ENCODE measurements around the gene ADARB1. TPM values are rescaled to one million over a fixed set of nuclear protein-coding genes. Genes with fewer than 3 reads are reported as not detected.

Gene ADARB1
- total RNA-seq, 1 experiment from 2014 or later: 14.1 TPM

GRCh38 chr21:45029948-45030681 is 44.3 kb upstream of the ADARB1 start:
- Histone ChIP-seq H3K4me1 (ENCODE audit: insufficient read depth, low read length) (no peaks in the 10 kb centered on the region), H3K36me3 (ENCODE audit: low read depth, low read length) (no peaks in the 10 kb centered on the region), H4K20me1 (ENCODE audit: low read length) (no peaks in the 10 kb centered on the region), H2AFZ (ENCODE audit: low read length) (no peak overlapping the region), H3F3A (ENCODE audit: low read length, unreplicated experiment) (no peaks in the 10 kb centered on the region), H3K4me3 (ENCODE audit: low read length) (no peak overlapping the region), H3K27me3 (ENCODE audit: low read length) (no peaks in the 10 kb centered on the region), H3K79me2 (ENCODE audit: low read length) (no peaks in the 10 kb centered on the region), H3K9me3 (ENCODE audit: low read length) (no peaks in the 10 kb centered on the region), H3K27ac (ENCODE audit: low read length) (no peak overlapping the region), H3K9ac (ENCODE audit: low read length) (no peak overlapping the region), H3K4me2 (ENCODE audit: low read length) (no peak overlapping the region), H3K9me2 (replicated peaks; ENCODE audit: low read length) (no peaks in the 10 kb centered on the region)
- TF ChIP-seq EZH2 (IDR thresholded peaks at IDR 0.05; ENCODE audit: low read length, unreplicated experiment) (no peak), CTCF (conservative IDR thresholded peaks at IDR 0.05; ENCODE audit: low read depth, low read length) (no peak), EZH2phosphoT487 (IDR thresholded peaks at IDR 0.05; ENCODE audit: borderline replicate concordance, low read length) (no peak)
- ATAC-seq (no peak), DNase-seq (no peak)
- BruUV-seq (replicated peaks): no TSS peak
- CTCF ChIA-PET: interaction anchor here (0.6 kb wide), 1 partner anchor 34 kb away, joined by 3 read pairs; no protein-coding TSS in a partner anchor
- POLR2A ChIA-PET (ENCODE audit: unreplicated experiment): no interaction called here
- intact Hi-C loops (cut with micrococcal nuclease): no loop called here

GRCh38 chr21:45030682-45031570 is 43.5 kb upstream of the ADARB1 start:
- H3K4me2 ChIP-seq (ENCODE audit: low read length): no peak overlapping the region
- no peak overlapping the region for H2AFZ ChIP-seq (ENCODE audit: low read length)
- ATAC-seq: no peak

More at GRCh38 chr21:45030682-45031570, 43.5 kb upstream of the ADARB1 start:
- TF ChIP-seq CTCF (conservative IDR thresholded peaks at IDR 0.05; ENCODE audit: low read depth, low read length): no peak
- TF ChIP-seq EZH2 (IDR thresholded peaks at IDR 0.05; ENCODE audit: low read length, unreplicated experiment): no peak
- no peak for TF ChIP-seq EZH2phosphoT487 (IDR thresholded peaks at IDR 0.05; ENCODE audit: borderline replicate concordance, low read length)
- intact Hi-C loops (cut with micrococcal nuclease): no loop called here
- DNase-seq: no peak
- Histone ChIP-seq H3K9ac (ENCODE audit: low read length) (no peak overlapping the region), H3K4me3 (ENCODE audit: low read length) (no peak overlapping the region), H3K4me1 (ENCODE audit: insufficient read depth, low read length) (no peaks in the 10 kb centered on the region), H3K36me3 (ENCODE audit: low read depth, low read length) (no peaks in the 10 kb centered on the region), H4K20me1 (ENCODE audit: low read length) (no peaks in the 10 kb centered on the region), H3F3A (ENCODE audit: low read length, unreplicated experiment) (no peaks in the 10 kb centered on the region), H3K9me2 (replicated peaks; ENCODE audit: low read length) (no peaks in the 10 kb centered on the region), H3K27me3 (ENCODE audit: low read length) (no peaks in the 10 kb centered on the region), H3K9me3 (ENCODE audit: low read length) (no peaks in the 10 kb centered on the region), H3K27ac (ENCODE audit: low read length) (no peak overlapping the region), H3K79me2 (ENCODE audit: low read length) (no peaks in the 10 kb centered on the region)
- no TSS peak for BruUV-seq (replicated peaks)
- ChIA-PET CTCF (no interaction called here), POLR2A (ENCODE audit: unreplicated experiment) (no interaction called here)

All from PC-3 (cell line).